Transverse colon (tissue), 4 donors: ENCODE measurements around the gene PBX1.

Source experiments
- CTCF ChIP-seq, 5 experiments: fragments of 200-600 bp in 3 of 5; fragments of 450-650 bp in 2 of 5; sonication (generic) in 3 of 5; IDR thresholded peaks; 1 replicate in 2 of 5; 2 replicates in 3 of 5; pipeline ENCODE4 v1.5.1; 2016 to 2017; ENCODE audit warnings: antibody characterized with exemption in 5 of 5, inconsistent platforms in 3 of 5, mild to moderate bottlenecking in 2 of 5, moderate library complexity in 1 of 5
- EP300 ChIP-seq: sonication (generic); formaldehyde crosslinking; IDR thresholded peaks from one replicate; pipeline ENCODE4 v1.6.1; 2017; ENCODE audit warnings: antibody characterized with exemption, low read depth
- POLR2A ChIP-seq: fragments of 450-650 bp; IDR thresholded peaks from one replicate; pipeline ENCODE4 v1.6.1; 2016; ENCODE audit warnings: antibody characterized with exemption, mild to moderate bottlenecking, moderate library complexity
- POLR2AphosphoS5 ChIP-seq, 3 donors: sonication (generic); formaldehyde crosslinking; IDR thresholded peaks; one replicate each; pipeline ENCODE4 v1.6.1; 2016; ENCODE audit warnings: antibody characterized with exemption in 3 of 3

GRCh38 chr1:164868990-164869389 lies 310.0 kb downstream of the PBX1 start:
- TF ChIP-seq CTCF (IDR thresholded peaks at IDR 0.05): no peak
- no peak for TF ChIP-seq POLR2AphosphoS5 (IDR thresholded peaks at IDR 0.05)
- no peak for TF ChIP-seq POLR2A
- no peak for TF ChIP-seq EP300
